Epithelial cell of proximal tubule (primary cell): ENCODE data around the gene ZFC3H1. TPM values are rescaled to one million over a fixed set of nuclear protein-coding genes. Genes with fewer than 3 reads are reported as not detected.

Experiments used
- DNase-seq: peaks from one replicate; pipeline ENCODE4 v3.0.0-alpha.2; 2011; ENCODE audit warnings: low read depth
- H3K4me3 ChIP-seq: 2 replicates; pipeline ENCODE4 v1.5.1; 2011; ENCODE audit warnings: low read depth, mild to moderate bottlenecking, low read length
- total RNA-seq: library from RNA; depleted of rRNA; stranded (reverse); fragments of >200 nt; gene quantifications from 2 replicates; pipeline ENCODE4 v1.2.3, GENCODE V29; 2015
- TF ChIP-seq, protein P1 (sequence below): conservative IDR thresholded peaks from 2 replicates; pipeline ENCODE4 v1.5.1; 2012; ENCODE audit warnings: low read depth, mild to moderate bottlenecking, low read length

The ZFC3H1 gene
- total RNA-seq, 1 donor from 2014 or later: 42.0 TPM

- TF ChIP-seq, protein P1, sequence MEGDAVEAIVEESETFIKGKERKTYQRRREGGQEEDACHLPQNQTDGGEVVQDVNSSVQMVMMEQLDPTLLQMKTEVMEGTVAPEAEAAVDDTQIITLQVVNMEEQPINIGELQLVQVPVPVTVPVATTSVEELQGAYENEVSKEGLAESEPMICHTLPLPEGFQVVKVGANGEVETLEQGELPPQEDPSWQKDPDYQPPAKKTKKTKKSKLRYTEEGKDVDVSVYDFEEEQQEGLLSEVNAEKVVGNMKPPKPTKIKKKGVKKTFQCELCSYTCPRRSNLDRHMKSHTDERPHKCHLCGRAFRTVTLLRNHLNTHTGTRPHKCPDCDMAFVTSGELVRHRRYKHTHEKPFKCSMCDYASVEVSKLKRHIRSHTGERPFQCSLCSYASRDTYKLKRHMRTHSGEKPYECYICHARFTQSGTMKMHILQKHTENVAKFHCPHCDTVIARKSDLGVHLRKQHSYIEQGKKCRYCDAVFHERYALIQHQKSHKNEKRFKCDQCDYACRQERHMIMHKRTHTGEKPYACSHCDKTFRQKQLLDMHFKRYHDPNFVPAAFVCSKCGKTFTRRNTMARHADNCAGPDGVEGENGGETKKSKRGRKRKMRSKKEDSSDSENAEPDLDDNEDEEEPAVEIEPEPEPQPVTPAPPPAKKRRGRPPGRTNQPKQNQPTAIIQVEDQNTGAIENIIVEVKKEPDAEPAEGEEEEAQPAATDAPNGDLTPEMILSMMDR: no peak
- peak overlapping the region; percentile 93 for H3K4me3 ChIP-seq
- no peak for DNase-seq
These were observed 1.6 kb downstream of the ZFC3H1 start for GRCh38 chr12:71661977-71662530.

GRCh38 chr12:71656740-71657139, 6.9 kb downstream of the ZFC3H1 start:
- no peak overlapping the region for H3K4me3 ChIP-seq
- DNase-seq: no peak
- TF ChIP-seq, protein P1: no peak

- no peak overlapping the region for H3K4me3 ChIP-seq
- no peak for DNase-seq
- TF ChIP-seq, protein P1: no peak
These were observed 7.7 kb downstream of the ZFC3H1 start for GRCh38 chr12:71655907-71656306.

GRCh38 chr12:71655495-71655894, 8.2 kb downstream of the ZFC3H1 start:
- TF ChIP-seq, protein P1: no peak
- no peak overlapping the region for H3K4me3 ChIP-seq
- no peak for DNase-seq

GRCh38 chr12:71654200-71654599, 9.4 kb downstream of the ZFC3H1 start:
- no peak overlapping the region for H3K4me3 ChIP-seq
- DNase-seq: no peak
- TF ChIP-seq, protein P1: no peak

GRCh38 chr12:71653137-71653536, 10.5 kb downstream of the ZFC3H1 start:
- no peak overlapping the region for H3K4me3 ChIP-seq
- no peak for DNase-seq
- TF ChIP-seq, protein P1: no peak

GRCh38 chr12:71652656-71653055, 11.0 kb downstream of the ZFC3H1 start:
- no peak overlapping the region for H3K4me3 ChIP-seq
- DNase-seq: no peak
- TF ChIP-seq, protein P1: no peak
